Stimulated activated CD8-positive, alpha-beta memory T cell treated with anti-CD3 and anti-CD28 coated beads, Interleukin-4, amount 100 ng/mL, for 48 hours (primary cell): ENCODE results near the gene LARGE1.

Source experiments
- DNase-seq: peaks from one replicate; pipeline ENCODE4 v3.0.0-alpha.2; 2020

The LARGE1 gene

DNA sequence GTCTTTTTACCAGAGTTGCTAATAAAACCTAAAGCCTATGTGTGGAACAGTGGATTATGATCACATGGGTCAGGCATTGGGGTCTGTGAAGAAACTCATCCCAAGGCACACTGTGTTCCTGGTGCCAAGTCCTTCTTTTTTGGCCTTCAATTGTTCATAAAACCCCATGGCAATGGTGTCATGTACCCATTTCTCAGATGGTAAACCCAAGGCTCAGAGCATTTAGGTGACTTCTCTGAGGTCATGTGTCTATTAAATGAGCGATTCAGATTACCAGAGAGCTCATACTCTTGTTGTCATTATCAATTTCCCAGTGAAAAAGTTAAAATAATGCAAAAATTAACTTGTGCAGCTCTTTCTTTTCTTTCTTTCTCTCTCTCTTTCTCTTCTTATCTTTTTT is 589.3 kb downstream of the LARGE1 start:
- no peak for DNase-seq

DNA sequence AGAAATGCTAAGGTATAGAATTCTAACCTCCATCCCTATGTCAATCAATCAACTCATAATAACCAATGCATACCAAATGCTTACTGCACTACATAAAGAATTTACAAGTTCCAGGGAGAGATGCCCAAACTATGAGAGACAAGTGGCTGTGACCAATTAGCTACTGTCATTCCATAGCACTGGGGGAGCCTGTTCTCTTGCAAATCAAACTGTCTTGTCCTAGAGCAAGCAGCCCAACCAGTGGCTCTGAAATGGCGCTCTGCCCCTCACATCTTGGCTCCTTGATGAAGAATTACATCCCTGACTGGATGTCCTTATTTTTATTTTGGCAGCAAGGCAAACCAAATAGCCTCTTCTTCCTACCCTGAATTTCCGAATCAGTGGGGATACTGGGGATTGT is 589.7 kb downstream of the LARGE1 start:
- no peak for DNase-seq

DNA sequence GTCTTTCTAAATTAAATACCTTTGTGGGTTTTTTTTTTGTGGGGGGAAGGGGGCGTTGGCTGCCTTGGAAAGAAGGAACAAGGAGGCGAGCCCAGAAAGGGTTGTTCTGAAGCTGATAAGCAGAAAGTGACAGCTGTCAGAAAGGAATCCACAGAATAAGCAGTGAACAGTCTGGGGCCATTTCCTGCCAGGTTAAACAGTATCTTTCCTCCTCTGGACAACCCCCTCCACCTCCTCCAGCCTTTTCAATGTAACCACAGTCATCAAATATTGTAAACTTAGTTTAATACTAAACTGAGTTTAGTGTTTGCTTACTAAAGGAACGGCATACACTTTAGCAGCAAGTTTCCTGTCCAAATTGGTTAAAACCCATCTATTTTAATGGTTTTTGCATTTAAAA is 590.9 kb downstream of the LARGE1 start:
- DNase-seq = no peak

DNA sequence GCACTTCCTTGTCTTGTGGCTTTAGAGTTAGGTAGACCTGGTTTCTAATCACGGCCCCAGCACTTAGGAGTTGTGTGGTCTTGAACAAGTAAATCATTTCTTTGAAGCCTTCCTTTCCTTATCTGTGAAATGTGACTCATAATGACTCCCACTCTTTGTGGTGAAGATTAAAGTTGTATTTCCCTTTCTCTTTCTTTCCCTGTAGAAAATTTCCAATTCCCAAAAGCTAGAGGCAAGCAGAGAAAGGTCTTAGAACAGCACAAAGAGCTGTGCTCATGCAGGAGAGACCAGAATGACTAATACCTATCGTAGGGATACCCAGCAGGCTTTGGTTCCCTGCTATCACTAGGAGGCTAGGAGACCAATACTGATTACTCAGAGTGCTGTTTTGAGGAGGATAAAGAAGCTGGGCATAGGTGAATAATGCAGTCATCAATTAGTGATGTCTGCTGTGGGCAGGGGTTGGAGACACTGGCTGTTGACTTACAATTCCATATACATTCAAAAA is 591.4 kb downstream of the LARGE1 start:
- DNase-seq = no peak

DNA sequence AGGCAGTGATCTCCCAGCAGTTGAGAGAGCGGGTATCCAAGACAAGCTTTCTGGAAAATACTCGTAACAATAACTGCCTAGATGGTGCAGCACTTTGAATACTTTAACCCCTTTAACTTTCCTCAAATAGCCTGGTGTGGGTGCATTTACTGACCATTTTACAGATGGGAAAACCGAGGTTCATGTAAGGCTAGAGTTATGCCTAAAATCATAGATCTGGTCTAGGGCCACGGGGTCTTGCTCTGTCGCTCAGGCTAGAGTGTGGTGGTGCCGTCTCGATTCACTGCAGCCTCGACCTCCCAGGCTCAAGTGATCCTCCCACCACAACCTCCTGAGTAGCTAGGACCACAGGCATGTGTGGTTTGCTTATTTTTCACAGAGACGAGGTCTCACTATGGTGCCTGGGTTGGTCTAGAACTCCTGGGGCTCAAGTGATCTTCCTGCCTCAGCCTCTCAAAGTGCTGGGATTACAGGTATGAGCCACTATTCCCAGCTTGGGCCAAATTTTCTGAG is 592.9 kb downstream of the LARGE1 start:
- no peak for DNase-seq

DNA sequence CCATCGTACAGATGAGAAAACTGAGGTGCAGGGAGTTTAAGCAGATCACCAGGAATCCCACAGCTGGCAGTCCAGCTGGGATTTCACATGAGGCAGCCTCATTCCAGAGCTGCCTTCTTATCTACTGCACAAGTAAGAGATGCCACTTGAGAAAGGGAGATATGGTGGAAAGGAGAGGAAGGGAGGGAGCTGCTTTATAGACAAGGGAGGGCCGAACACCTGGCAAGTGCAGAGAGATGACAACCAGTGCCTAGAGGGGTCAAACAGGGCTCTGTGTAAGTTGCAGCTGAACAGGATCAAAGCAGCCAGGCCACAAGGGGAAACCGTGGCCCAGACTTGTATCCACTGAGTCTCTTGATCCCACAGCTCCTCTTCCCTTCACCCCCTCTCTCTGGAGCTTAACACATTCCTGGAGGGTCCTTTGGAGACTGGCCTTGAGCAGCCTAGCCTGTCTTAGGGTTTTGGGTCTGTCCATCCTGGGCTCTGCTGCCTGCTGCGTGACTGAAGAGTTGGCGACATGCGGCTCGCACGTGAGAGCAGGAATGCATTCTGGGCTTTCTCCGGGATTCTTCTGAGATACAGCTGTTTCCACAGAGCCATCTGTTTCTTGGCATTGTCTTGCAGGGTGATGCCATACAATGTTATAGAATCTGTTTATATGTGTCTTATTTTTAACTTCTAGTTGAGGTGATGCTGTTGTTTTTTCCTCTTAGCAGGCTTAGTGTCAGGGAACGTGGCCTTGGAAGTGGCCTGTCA is 593.6 kb downstream of the LARGE1 start:
- no peak for DNase-seq

DNA sequence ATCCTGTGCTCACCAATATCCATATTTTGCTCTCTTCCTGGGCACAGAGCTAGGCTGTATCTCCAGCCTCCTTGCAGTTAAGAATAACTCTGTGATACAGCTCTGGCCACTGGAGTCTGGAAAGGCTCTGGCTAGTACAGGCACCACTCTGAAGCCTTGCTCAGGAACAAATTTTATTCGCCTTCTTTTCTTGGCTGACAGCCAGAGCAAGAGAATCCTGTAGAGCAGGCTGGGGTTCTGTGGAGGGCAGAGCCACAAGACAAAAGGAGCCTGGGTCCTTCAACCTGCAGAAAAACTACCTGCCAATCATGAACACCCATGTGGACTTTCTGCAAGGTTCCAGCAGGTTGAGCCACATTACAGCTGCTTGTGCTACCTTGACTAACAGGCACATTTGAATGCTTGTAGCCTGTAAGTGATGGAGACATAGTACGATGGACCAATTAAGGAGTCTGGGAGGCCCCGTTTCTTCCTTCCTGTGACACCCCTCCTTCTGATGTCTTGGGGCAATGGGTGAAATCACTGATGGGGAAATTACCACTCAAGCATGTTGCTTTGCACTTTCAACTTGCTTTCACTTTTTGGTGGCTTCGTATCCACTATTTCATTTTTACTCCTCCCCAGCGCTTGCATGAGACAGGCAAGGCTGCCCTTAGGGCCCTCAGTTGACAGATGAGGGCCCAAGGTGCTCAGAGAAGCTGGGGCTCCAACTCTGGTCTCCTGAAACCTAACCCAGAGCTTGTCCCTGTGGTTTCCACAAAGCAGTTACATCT is 594.9 kb downstream of the LARGE1 start:
- DNase-seq = no peak

DNA sequence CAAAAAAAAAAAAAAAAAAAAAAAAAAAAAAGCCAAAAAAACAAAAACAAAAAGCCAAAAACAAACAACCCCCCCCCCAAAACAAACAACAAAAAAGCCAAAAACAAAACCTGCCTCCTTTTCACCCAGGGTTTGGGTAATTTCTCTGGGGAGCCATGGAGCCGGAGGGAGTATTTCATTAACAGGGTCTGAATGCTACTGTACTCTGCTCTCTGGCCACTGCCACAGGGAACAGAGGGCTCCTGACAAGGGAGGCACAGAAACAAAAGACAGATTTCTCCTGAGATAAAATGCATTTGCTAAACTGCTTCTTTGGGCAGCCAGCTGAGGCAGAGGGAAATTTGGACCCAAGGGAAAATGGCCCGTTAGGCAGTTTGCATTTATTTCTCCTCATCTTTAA is 596.0 kb downstream of the LARGE1 start:
- no peak for DNase-seq

DNA sequence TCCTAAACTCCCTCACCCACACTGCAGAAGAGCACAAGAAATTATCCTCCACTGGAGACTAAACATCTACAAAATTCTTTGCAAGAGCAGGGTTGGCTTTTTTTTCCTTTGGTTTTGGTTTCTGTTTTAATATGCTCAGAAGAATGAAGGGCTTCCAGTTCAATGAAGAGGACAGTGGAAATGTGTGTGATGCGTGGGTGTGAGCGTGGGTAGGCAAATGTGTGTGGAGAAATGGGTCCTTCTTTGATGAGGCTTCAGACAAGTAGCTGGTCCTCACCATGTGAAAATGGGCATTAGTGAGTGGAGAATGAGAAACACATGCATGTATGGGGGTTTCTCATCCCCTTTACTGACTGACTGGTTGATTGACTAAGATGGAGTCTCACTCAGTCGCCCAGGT is 598.8 kb downstream of the LARGE1 start:
- DNase-seq = no peak

DNA sequence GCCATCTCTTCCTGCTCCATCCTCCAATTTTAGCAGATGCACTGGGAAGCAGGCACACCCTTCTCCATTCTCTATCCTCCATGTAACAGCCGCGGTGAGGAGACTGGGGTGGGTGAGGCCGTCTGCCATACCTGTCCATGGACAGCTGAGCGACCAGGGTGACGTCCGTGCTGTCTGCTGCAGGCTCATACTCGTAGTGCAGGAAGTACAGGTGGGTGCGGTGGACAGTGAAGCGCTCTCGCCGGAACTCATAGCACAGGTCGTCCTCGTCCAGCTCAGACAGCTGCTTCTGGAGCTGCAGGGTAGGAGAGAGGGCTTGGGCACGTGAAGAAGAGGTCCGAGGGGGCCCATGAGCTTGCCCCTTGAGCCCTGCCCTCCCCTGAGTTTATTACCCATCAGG is 604.3 kb downstream of the LARGE1 start:
- DNase-seq = no peak

DNA sequence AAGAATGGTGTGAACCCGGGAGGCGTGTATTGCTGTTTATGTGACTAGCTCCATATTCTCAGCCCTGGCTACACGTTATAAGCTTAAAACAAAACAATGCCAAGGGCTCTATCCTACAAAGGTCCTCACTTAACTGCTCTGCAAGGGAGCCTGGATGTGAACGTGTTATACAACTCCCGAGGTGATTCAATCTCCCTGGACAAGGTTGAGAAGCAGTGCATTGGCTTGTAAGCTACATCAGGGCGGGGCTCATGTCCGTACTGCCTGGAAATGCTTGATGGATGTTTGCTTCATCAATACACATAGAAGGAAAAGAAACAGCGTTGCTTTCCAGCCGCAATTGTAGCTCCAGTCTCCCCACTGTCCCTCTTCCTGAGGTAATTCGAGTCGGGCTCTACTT is 605.2 kb downstream of the LARGE1 start:
- no peak for DNase-seq

DNA sequence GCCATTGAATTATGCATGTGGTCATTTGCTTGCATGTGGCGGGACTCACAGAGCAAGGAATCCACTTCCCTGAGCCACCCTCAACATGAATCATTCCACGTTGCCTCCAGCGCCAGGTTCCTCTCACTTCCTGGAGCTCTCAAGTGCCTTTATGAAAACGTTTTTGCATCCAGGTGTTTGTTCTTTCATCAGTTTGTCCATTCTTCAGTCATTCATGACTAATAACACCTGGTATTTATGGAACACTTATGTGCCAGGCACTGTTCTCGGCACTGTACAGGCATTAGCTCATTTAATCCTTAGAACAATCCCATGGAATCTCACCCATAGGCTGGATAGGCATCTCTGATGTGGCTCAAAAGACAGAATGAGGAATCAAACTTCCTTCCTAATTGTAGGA is 606.0 kb downstream of the LARGE1 start:
- DNase-seq = no peak

DNA sequence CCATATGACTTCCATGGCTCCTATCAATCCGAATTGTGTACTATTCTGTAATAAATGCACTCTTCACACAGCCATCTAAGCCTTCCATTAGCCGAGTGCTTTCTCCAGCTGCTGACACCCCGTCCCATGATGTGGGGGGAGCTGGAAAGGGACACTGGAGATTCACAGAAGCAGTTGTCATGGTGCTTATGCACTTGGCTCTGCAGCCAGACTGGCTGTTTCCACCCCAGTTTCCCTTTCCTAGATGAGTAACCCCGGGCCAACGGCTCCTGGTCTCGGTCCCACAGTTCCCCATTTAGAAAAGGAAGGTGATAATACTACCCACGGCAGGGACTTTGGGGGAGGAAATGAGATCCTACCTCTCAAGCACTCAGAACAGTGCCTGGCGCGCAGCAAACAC is 617.2 kb downstream of the LARGE1 start:
- no peak for DNase-seq

DNA sequence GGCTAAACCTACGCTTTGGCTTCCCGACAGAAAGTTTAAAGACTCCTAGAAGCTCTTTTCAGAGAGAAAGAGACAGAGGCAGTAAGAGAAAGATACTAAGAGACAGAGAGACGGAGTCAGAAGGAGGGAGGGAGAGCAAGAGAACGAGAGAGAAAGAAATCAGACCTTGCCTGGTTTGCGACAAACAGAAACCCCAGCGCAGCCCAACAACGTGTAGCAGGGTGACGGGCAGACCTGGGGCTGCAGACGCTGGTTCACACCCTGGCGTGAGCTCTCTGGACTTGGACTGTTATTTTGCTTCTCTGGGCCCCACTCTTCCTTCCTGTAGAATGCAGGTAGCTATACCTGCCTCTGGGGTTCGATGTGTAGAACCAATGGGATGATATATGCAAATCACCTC is 617.7 kb downstream of the LARGE1 start:
- DNase-seq = no peak

DNA sequence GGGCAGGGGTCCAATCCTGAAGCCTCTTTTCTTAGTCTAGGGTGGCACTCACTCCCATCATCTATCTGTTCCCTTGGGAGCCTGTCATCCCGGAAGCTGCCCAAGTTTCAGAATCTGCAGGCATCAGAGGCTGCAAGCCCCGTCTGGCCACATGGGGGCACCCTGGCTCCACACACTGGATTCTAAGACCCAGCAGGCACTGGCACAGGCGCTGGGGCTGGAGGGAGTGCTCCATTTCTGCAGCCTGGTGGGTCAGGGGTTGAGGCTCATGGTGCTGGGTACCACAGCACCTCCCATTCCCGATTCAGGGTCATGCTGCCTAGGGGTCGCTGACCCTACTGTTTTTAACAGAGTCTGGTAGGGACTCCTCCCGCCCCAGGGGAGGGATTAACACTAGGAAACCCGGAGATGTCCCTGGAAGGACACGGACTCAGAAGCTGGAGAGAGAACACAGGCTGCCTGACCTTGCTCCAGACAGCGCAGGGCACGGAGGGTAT is 618.2 kb downstream of the LARGE1 start:
- peak; percentile 84 for DNase-seq

DNA sequence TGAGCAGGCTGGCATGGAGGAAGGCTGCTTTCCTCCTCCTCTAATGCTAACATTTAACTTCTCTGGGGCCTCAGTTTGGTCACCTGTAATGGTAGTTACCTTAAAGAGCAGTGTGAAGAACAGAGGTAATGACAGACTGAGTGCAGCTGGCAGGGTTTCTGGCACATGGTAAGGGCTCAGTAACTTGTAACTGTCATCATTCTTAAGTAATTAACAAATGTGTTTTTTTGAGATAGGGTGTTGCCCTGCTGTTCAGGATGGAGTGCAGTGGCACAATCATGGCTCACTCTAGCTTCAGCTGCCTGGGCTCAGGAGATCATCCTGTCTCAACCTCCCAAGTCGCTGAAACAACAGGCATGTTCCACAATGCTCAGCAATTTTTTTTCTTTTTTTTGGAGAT is 620.1 kb downstream of the LARGE1 start:
- no peak for DNase-seq

DNA sequence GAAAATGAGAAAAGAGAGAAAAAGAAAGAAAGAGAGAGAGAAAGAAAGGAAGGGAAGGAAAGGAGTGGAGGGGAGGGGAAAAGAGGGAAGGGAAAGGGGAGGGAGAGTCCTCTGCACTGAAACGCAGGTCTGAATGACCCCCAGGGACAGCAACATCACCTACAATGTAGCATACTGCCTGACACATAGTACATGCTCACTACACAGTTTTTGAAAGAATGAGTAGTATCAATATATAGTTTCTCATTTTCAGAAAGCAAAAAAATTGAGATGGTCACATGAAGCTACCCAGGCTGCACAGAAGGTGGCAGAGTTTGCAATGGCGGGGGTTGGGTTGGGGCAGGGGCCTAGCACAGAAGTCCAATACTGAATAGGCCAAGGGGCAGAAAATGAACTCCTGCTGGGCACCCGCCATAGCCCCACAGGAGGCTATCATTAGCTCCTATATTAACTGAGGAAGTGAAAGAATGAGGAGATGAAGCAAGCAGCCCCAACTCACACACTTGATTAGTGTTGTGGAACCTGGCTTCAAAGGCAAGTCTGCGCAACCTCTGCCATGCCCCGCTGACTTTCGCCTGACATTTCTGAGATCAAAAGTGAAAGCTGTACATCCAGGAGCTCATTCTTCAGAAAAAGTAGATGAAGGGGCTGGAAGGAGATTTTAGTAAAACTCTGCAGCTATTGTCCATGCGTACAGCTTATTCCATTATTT is 620.9 kb downstream of the LARGE1 start:
- DNase-seq = no peak

DNA sequence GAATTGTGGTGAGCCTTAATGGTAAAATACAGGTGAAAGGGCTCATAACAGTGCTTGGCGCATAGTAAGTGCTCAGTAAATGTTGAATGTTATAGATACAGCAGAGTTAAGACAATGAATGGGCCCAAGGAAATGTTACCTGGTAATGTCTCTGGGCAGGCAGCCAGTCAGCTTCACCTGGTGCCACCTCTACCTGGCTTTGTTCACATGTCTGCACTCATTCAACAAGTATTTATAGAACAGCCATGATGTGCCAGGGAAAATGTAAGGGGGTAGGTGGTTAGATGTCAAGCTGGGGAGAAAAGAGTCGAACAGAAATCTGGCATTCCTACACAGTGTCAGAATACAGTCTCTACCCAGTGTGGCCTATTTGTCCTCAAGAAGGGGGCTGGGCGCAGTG is 623.3 kb downstream of the LARGE1 start:
- no peak for DNase-seq

DNA sequence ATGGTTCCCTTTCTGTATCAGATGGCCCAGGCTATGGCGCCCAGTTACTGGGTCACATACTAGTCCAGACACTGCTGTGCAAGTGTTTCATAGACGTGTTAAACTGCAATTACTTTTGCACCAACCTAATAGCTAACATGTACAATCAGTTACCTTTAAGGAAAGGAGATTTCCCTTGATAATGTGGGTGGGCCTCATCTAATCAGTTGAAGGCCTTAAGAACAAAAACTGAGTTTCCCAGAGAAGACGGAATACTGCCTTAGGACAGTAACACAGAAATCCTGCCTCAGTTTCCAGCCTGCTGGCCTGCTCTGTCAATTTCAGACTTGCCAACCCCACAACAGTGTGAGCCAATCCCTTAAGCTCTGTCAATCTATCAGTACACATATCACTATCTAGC is 632.2 kb downstream of the LARGE1 start:
- DNase-seq = no peak

DNA sequence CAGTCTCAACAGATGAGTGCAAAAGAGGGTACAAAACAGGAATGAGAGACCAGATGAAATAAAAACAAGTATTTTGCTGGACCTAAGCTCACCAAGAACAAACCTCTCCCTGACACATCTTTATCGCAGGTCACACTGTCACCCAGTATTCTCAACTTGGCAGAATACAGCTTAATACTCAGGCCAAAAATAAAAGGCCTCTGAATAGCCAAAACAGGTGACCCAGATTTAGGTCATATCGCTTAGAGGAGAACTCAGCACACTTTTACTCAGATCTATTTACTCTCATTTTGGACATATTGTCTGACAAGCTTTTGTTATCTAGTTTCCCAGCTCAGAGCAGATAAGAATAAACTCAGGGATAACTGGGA is 645.2 kb downstream of the LARGE1 start:
- DNase-seq = no peak

DNA sequence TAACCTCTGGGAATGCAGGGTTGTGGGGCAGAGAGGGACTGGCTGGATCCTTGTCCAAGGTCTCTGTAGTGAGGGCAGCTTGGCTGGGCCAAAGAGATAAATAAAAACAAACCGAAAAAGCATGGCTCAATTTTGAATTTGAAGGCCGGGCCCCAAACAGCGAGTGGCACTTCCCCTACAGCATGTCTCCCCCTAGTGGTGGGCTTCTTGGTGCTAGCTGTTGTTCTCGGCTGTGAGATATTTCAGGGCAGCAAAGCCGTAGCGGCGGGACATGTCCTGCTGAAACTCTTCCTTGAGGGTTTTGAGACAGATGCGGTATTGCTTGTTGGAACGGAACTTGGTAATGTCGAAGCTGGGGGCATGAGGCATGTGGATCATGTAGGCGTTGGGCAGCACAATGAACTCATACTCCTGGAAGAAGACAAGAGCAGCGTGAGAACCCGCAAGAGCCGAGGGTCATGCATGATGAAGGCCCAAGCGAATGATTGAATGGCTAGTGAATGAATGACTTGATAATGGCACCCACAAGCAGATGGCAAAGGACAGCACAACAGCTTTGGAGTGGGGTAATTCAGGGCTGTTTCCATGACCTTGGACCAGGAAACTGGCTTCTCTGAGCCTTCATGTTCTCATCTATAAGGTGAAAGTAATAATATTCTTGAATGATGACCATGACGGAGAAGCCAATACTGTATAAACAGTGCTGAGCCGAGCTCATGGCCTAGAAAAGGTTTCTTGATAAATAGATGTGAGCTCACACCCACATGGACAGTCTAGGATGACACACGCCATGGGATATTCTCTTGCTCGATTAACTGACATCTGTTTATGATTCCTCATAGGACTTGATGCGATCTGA is 645.8 kb downstream of the LARGE1 start:
- peak; percentile 47 for DNase-seq

DNA sequence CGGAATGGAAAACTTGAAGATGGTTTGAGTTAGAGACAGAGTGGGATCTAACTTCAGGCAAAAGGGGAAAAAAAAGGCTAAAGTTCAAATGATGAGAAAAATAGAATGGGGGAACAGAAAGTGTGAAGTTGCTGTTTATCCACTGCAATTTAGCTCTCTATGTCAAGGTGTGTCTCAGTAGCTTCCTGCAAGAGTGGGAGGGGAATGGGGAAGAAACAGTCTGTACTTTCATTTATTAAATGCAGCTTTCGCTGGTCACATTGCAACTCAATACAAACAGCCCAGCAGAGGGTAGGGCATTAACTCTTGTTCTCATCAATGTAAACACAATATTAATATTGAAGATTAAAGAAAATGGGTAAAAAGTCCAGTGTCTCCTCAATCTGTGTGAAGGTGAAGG is 647.4 kb downstream of the LARGE1 start:
- no peak for DNase-seq
